Osteocyte (in vitro differentiated cells): Measurements from ENCODE around the gene BOK. TPM values are rescaled to one million over a fixed set of nuclear protein-coding genes. Genes with fewer than 3 reads are reported as not detected.
"Not testable (repeated sequence)": the region's sequence is repeated elsewhere in the genome, so short reads cannot be mapped to it uniquely, and the experiment has no call there.

Source experiments
- DNase-seq: peaks from one replicate; pipeline ENCODE4 v3.0.0; 2021; ENCODE audit warnings: mixed read lengths; ENCODE audit not compliant: unreplicated experiment; ENCODE audit errors: extremely low spot score
- H3K27ac Mint-ChIP-seq: one replicate; pipeline ENCODE4 v1.8.0; 2021; ENCODE audit warnings: mild to moderate bottlenecking, mixed read lengths; ENCODE audit not compliant: unreplicated experiment
- H3K27me3 Mint-ChIP-seq: one replicate; pipeline ENCODE4 v1.8.0; 2021; ENCODE audit warnings: mixed read lengths; ENCODE audit not compliant: unreplicated experiment
- H3K36me3 Mint-ChIP-seq: one replicate; pipeline ENCODE4 v1.8.0; 2021; ENCODE audit warnings: mixed read lengths; ENCODE audit not compliant: unreplicated experiment
- H3K4me1 Mint-ChIP-seq: one replicate; pipeline ENCODE4 v1.8.0; 2021; ENCODE audit warnings: mixed read lengths; ENCODE audit not compliant: unreplicated experiment
- H3K4me3 Mint-ChIP-seq: one replicate; pipeline ENCODE4 v1.8.0; 2021; ENCODE audit warnings: mild to moderate bottlenecking, moderate library complexity, mixed read lengths; ENCODE audit not compliant: unreplicated experiment
- H3K9me3 Mint-ChIP-seq: one replicate; pipeline ENCODE4 v1.8.0; 2021; ENCODE audit warnings: mixed read lengths; ENCODE audit not compliant: unreplicated experiment
- CTCF ChIP-seq: fragments of 200-600 bp; sonication (generic); IDR thresholded peaks from 2 replicates; pipeline ENCODE4 v1.5.0; 2021; ENCODE audit warnings: antibody characterized with exemption, mild to moderate bottlenecking, moderate library complexity
- total RNA-seq: library from RNA; stranded (reverse); gene quantifications from 2 replicates; pipeline ENCODE4 v1.2.1, GENCODE V29; 2021

Gene BOK
- total RNA-seq, 1 donor from 2014 or later: 45.0 TPM

DNA sequence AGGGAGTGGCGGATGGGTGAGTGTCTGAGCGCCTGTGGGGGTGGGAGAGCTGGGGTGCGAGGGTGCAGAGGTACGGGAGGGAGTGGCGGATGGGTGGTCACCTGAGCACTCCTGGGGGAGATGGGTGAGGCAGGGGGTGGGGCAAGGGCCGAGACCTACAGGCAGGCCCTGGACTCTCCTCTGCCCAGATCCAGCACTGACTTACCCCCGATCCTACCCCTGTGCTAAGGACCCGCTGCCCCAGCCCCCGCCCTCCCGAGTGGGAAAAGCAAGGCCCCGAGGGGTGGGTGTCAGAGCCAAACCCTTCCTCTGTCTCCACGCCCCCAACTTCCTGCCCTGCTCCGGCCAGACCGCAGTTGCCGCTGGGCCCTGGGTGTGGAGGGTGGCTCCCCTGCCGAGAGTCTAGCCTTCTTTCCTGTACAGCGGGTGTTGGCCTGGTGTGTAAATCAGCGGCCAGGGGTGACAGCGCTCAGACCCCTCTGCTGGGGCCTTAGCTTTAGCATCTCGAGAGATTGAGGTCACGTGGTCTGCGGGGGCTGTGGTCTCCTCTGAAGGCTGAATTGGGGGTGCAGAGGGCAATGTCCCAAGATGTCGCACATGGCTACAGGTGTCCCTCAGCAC, 12.5 kb downstream of the BOK start:
- no peaks in the 10 kb centered on the region for H3K9me3 Mint-ChIP-seq
- H3K4me1 Mint-ChIP-seq: peaks cover 15% of the 10 kb centered on the region
- H3K27ac Mint-ChIP-seq: peak overlapping the region; percentile 60

DNA sequence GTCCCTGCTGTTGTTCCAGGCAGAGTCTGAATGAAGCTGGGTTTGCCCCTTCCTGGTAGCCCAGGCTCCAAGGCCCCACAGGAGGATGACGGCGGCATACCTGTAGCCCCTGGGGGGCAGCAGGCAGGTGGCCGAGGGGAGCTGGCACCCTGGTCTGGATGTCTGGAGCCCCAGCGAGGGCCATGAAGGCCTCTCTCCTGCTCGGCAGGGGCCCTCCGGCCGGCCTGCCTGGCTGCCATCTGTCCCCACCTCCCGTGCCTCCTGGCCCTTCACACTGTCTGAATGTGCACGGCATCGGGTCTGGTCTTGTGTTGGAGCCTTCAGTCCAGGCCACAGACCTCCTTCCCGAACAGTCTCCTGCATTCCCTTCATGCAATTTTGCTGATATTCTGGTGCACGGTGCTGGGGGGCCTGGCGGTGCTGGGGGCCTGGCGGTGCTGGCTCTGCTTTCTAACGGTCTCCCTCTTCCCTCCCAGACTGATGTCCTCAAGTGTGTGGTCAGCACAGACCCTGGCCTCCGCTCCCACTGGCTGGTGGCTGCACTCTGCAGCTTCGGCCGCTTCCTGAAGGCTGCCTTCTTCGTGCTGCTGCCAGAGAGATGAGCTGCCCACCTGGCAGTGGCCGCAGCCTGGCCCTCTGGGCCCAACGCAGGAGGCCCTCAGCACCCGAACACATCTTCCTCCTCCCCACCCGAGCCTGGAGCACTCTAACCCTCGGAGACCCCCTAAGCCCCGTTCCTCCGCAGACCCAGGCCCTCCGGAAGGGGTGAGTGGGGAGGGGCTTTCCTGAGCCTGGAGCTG, 13.5 kb downstream of the BOK start:
- DNase-seq: no peak
- H3K27me3 Mint-ChIP-seq: no peaks in the 10 kb centered on the region
- no peak overlapping the region for H3K27ac Mint-ChIP-seq
- H3K4me1 Mint-ChIP-seq: peaks cover 17% of the 10 kb centered on the region
- no peaks in the 10 kb centered on the region for H3K9me3 Mint-ChIP-seq
- no peak for TF ChIP-seq CTCF
- H3K36me3 Mint-ChIP-seq: peaks cover 14% of the 10 kb centered on the region
- no peak overlapping the region for H3K4me3 Mint-ChIP-seq

More for the DNA sequence above, 12.5 kb downstream of the BOK start:
- no peak for DNase-seq
- no peaks in the 10 kb centered on the region for H3K27me3 Mint-ChIP-seq
- no peak overlapping the region for H3K4me3 Mint-ChIP-seq
- H3K36me3 Mint-ChIP-seq: peaks cover 12% of the 10 kb centered on the region
- no peak for TF ChIP-seq CTCF

GRCh38 chr2:241572915-241573651, 14.5 kb downstream of the BOK start:
- DNase-seq, H3K27me3 Mint-ChIP-seq, H3K9me3 Mint-ChIP-seq, H3K4me3 Mint-ChIP-seq, H3K27ac Mint-ChIP-seq: not testable (repeated sequence)
- H3K4me1 Mint-ChIP-seq: peaks cover 24% of the 10 kb centered on the region
- peaks cover 14% of the 10 kb centered on the region for H3K36me3 Mint-ChIP-seq

- H3K27ac Mint-ChIP-seq: no peak overlapping the region
- no peak overlapping the region for H3K4me3 Mint-ChIP-seq
- H3K9me3 Mint-ChIP-seq: no peaks in the 10 kb centered on the region
- no peak for DNase-seq
- H3K27me3 Mint-ChIP-seq: no peaks in the 10 kb centered on the region
- peaks cover 29% of the 10 kb centered on the region for H3K4me1 Mint-ChIP-seq
- TF ChIP-seq CTCF: no peak
- peaks cover 14% of the 10 kb centered on the region for H3K36me3 Mint-ChIP-seq
Measured at GRCh38 chr2:241573741-241574140, 15.2 kb downstream of the BOK start.

- no peak for DNase-seq
- Mint-ChIP-seq H3K36me3 (peaks cover 12% of the 10 kb centered on the region), H3K27ac (no peak overlapping the region), H3K9me3 (no peaks in the 10 kb centered on the region), H3K27me3 (no peaks in the 10 kb centered on the region), H3K4me3 (no peak overlapping the region), H3K4me1 (peaks cover 27% of the 10 kb centered on the region)
- no peak for TF ChIP-seq CTCF
Measured at GRCh38 chr2:241574911-241575623, 16.5 kb downstream of the BOK start.
